ENCODE measurements around the gene TFR2. TPM values are rescaled to one million over a fixed set of nuclear protein-coding genes. Genes with fewer than 3 reads are reported as not detected.

Gene TFR2
- total RNA-seq, 2 experiments from 2014 or later, result 12.1 to 26.0 TPM

DNA sequence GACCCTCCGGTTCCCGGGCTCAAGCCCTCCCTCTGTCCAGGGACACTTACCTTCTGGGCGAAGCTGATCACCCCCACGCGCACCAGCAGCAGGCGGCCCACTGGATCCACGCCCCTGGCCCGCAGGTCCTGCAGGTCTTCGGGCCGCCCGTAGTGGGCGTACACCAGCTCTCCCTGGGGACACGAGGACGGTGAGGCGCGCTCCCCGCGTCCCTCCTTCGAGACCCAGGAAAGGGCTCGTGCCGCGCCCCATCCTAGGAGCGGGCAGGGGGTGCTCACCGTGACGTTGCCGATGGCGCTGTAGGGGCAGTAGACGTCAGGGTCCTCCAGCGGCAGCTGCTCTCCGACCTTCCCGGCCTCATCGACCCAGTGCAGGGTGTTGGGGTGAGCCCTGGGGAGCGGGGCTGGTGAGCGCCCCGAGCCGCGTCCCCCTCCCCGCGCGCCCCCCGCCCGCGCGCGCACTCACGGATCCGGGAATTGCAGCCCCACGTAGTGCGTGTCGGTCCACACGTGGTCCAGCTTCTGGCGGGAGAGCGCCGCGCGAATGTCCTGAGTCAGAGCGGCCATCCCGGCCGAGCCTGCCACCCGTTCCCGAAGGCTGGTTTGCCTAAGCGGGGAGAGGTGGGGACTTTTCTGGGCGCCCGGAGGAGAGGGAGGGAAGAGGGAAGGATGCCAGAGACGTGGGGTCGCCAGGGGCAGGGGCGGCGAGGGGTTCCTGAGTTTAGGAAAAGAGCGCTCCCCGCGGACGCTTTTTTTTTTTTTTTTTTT, 8.2 kb downstream of the TFR2 start:
- ChIA-PET CTCF (ENCODE audit: unreplicated experiment) (interaction anchor here (0.6 to 2.7 kb wide), 5 partner anchors 9 to 60 kb away, joined by 3 to 8 read pairs (median 5); partner anchors contain the start of gene MOSPD3), POLR2A (interaction anchor here (0.6 to 1.8 kb wide), 9 partner anchors 16 to 1167 kb away, joined by 3 to 9 read pairs (median 5); partner anchors contain the start of genes FBXO24, LRCH4 and MOSPD3)
- H4K20me1 ChIP-seq (ENCODE audit: insufficient read depth, low read length), result no peaks in the 10 kb centered on the region
- no peaks in the 10 kb centered on the region for H3K79me2 ChIP-seq (ENCODE audit: insufficient read depth, low read depth, low read length)
- H2AFZ ChIP-seq (ENCODE audit: low read length), result peak overlapping the region; percentile 91
- DNase-seq (ENCODE audit: low spot score), result peak; percentile 84
- H3K9me2 ChIP-seq (ENCODE audit: insufficient read depth, low read length), result no peaks in the 10 kb centered on the region
- H3K4me2 ChIP-seq (ENCODE audit: low read length), result peak overlapping the region; percentile 79
- H3K27ac ChIP-seq (ENCODE audit: low read depth, low read length, poor library complexity, severe bottlenecking), result peak overlapping the region; percentile 44
- H3K4me3 ChIP-seq (ENCODE audit: low read depth, low read length, poor library complexity, severe bottlenecking), result peak overlapping the region; percentile 73
- H3K36me3 ChIP-seq (ENCODE audit: insufficient read depth, low read length), result no peaks in the 10 kb centered on the region
- peaks cover 7% of the 10 kb centered on the region for H3K4me1 ChIP-seq (ENCODE audit: insufficient read depth, low read length, poor library complexity, severe bottlenecking)
- no peak for TF ChIP-seq EZH2phosphoT487 (IDR thresholded peaks at IDR 0.05; ENCODE audit: borderline replicate concordance, low read depth, low read length)
- TF ChIP-seq, protein P1, sequence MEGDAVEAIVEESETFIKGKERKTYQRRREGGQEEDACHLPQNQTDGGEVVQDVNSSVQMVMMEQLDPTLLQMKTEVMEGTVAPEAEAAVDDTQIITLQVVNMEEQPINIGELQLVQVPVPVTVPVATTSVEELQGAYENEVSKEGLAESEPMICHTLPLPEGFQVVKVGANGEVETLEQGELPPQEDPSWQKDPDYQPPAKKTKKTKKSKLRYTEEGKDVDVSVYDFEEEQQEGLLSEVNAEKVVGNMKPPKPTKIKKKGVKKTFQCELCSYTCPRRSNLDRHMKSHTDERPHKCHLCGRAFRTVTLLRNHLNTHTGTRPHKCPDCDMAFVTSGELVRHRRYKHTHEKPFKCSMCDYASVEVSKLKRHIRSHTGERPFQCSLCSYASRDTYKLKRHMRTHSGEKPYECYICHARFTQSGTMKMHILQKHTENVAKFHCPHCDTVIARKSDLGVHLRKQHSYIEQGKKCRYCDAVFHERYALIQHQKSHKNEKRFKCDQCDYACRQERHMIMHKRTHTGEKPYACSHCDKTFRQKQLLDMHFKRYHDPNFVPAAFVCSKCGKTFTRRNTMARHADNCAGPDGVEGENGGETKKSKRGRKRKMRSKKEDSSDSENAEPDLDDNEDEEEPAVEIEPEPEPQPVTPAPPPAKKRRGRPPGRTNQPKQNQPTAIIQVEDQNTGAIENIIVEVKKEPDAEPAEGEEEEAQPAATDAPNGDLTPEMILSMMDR (conservative IDR thresholded peaks at IDR 0.05; ENCODE audit: low read length), result peak; percentile 64
- intact Hi-C loops (cut with micrococcal nuclease; ENCODE audit: unreplicated experiment), result loop anchor here (1.0 kb wide), 1 partner anchor 58 kb away; no protein-coding TSS in a partner anchor
- H3K9me3 ChIP-seq (ENCODE audit: low read length), result no peaks in the 10 kb centered on the region
- BruUV-seq (replicated peaks), result TSS peak; percentile 84

DNA sequence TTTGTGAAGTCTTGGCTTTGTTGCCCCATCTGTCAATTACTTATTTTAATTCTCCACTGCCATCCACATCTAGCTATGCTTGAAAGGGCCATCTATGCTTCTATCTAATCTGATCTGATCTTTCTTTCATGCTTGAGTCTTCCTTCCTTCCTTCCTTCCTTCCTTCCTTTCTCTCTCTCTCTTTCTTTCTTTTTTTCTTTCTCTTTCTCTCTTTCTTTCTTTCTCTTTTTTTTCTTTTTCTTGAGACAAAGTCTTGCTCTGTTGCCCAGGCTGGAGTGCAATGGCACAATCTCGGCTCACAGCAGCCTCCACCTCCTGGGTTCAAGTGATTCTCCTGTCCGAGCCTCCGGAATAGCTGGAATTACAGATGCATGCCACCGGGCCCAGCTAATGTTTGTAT, 11.3 kb downstream of the TFR2 start:
- CTCF ChIA-PET (ENCODE audit: unreplicated experiment), result no interaction called here
- no peaks in the 10 kb centered on the region for H3K36me3 ChIP-seq (ENCODE audit: insufficient read depth, low read length)
- no peak overlapping the region for H2AFZ ChIP-seq (ENCODE audit: low read length)
- no peaks in the 10 kb centered on the region for H4K20me1 ChIP-seq (ENCODE audit: insufficient read depth, low read length)
- no TSS peak for BruUV-seq (replicated peaks)
- DNase-seq (ENCODE audit: low spot score), result no peak
- POLR2A ChIA-PET, result interaction anchor here (0.7 to 1.8 kb wide), 3 partner anchors 12 to 167 kb away, joined by 3 to 5 read pairs (median 3); no protein-coding TSS in a partner anchor
- no peak overlapping the region for H3K4me3 ChIP-seq (ENCODE audit: low read depth, low read length, poor library complexity, severe bottlenecking)
- H3K9me2 ChIP-seq (ENCODE audit: insufficient read depth, low read length), result no peaks in the 10 kb centered on the region
- no peak overlapping the region for H3K27ac ChIP-seq (ENCODE audit: low read depth, low read length, poor library complexity, severe bottlenecking)
- H3K9me3 ChIP-seq (ENCODE audit: low read length), result no peaks in the 10 kb centered on the region
- H3K79me2 ChIP-seq (ENCODE audit: insufficient read depth, low read depth, low read length), result no peaks in the 10 kb centered on the region
- TF ChIP-seq, protein P1 (conservative IDR thresholded peaks at IDR 0.05; ENCODE audit: low read length), result no peak
- no peak for TF ChIP-seq EZH2phosphoT487 (IDR thresholded peaks at IDR 0.05; ENCODE audit: borderline replicate concordance, low read depth, low read length)
- H3K4me2 ChIP-seq (ENCODE audit: low read length), result no peak overlapping the region
- intact Hi-C loops (cut with micrococcal nuclease; ENCODE audit: unreplicated experiment), result no loop called here
- peaks cover 19% of the 10 kb centered on the region for H3K4me1 ChIP-seq (ENCODE audit: insufficient read depth, low read length, poor library complexity, severe bottlenecking)

Measured in OCI-LY7 (cell line).